Measurements from ENCODE around the gene CLECL1.

GRCh38 chr12:9753073-9753472 is 20.2 kb upstream of the CLECL1 start:
- TF ChIP-seq, protein P1, sequence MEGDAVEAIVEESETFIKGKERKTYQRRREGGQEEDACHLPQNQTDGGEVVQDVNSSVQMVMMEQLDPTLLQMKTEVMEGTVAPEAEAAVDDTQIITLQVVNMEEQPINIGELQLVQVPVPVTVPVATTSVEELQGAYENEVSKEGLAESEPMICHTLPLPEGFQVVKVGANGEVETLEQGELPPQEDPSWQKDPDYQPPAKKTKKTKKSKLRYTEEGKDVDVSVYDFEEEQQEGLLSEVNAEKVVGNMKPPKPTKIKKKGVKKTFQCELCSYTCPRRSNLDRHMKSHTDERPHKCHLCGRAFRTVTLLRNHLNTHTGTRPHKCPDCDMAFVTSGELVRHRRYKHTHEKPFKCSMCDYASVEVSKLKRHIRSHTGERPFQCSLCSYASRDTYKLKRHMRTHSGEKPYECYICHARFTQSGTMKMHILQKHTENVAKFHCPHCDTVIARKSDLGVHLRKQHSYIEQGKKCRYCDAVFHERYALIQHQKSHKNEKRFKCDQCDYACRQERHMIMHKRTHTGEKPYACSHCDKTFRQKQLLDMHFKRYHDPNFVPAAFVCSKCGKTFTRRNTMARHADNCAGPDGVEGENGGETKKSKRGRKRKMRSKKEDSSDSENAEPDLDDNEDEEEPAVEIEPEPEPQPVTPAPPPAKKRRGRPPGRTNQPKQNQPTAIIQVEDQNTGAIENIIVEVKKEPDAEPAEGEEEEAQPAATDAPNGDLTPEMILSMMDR (IDR thresholded peaks at IDR 0.05) = no peak
- TF ChIP-seq POLR2A (IDR thresholded peaks at IDR 0.05) = no peak

All from uterus (tissue), 2 donors.